Stimulated activated CD4-positive, alpha-beta T cell treated with anti-CD3 and anti-CD28 coated beads, Interleukin-1b, Interleukin-23, amount 100 ng/mL, for 4 hours (primary cell): ENCODE results near the gene SPINK6.

Source experiments
- DNase-seq, 2 donors: peaks; one replicate each; pipeline ENCODE4 v3.0.0-alpha.2; 2020; ENCODE audit warnings: low read depth in 2 of 2

The SPINK6 gene

DNA sequence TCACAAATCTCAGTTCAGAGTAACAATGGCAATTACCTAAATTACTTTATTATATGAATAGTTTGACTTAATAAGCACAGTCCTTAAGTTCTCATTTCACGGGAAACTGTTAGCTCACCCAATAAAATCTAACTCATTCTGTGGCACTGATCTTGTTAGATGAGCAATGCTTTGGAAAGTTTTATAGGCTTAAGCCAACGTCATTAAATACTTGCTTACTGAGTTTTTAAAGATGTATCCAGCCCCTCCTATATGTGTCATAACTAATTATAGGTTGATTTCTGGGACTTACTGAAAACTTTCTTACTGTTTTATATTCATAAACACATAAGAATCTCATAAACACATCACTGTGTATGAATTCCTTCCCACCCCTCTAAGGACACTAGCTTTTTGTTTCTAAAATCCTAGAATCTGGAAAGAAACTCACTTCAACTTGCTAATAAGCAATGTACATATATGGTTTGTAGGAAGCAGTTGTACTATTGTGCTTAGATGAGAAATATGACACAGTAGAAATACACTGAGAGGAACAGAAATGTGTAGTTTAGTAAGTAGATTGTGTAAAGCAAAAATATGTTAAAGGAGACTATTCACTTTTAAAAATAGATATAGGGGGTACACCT is 21.4 kb downstream of the SPINK6 start:
- no peak for DNase-seq

DNA sequence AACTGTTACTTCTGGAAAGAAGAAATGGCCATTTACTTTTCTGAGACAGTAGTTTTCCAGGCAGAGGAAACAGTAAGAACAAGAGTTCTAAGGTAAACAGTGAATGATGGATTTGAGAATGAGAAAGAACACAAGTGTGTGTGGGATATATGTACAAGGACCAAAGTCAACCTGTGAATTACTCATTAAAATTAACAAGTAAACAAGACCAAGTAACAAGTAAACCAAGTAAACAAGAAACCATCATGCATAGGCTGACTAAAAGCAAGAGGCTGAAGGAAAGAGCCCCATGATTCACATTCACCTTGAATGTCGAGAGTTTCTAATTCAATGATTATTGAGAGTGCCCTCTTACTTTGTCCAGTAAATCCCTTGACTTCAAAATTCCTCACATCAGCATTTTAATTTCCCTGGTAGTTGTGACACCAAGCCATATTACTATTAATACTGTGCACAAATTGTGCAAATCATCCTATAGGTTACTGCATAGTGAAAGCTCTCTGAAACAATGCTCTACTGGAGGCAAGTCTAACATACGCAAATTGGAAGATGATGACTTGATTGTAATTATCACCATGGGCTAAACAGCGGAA is 25.6 kb downstream of the SPINK6 start:
- no peak for DNase-seq

GRCh38 chr5:148229840-148230239 is 27.0 kb downstream of the SPINK6 start:
- no peak for DNase-seq

DNA sequence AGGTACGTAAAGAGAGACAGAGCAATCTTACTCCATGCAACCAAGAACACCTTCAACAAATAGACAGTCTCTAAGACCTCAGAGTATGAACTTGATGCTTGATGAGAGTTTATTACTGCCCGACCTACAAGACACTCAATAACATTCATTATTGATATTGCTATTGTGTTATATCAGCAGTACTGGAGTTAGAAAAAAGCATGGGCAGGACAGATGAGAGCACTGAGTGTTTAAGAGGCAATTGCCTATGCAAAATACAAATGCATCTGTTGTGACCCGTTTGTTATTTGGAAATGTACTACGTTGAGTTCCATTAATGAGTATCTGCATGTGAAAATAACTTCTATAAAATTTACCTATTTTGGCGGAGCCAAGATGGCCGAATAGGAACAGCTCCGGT is 27.4 kb downstream of the SPINK6 start:
- DNase-seq: no peak

GRCh38 chr5:148237785-148238417 is 35.1 kb downstream of the SPINK6 start:
- no peak for DNase-seq

DNA sequence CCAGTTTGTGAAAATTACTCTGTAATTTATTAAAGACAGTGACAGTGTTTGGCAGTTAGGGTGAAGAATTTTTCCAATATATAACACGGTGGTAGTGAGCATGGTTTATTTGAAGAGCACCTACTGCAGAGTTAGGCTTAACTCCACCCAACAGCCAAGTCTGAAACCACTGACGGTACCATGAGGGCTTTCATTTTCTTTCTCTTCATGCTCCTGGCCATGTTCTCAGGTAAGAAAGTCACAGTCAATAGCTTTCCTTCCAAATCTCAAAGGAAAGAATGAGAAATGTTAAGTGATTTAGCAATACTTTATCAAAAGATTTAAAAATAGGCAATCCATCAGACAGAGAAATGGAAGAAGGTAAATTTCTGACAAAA is 35.6 kb downstream of the SPINK6 start, which contains the start of gene MARCOL:
Gene MARCOL (plus strand): TSS at position 108 of the 377 bp plus-strand sequence. CDS start 73 bp downstream, at position 181.
- DNase-seq: no peak

- no peak for DNase-seq
These were observed 46.1 kb downstream of the SPINK6 start for GRCh38 chr5:148248894-148249293.

- DNase-seq: no peak
These were observed 52.6 kb downstream of the SPINK6 start for GRCh38 chr5:148255456-148255855.

- DNase-seq: no peak
These were observed 56.4 kb downstream of the SPINK6 start for GRCh38 chr5:148259288-148259687.

DNA sequence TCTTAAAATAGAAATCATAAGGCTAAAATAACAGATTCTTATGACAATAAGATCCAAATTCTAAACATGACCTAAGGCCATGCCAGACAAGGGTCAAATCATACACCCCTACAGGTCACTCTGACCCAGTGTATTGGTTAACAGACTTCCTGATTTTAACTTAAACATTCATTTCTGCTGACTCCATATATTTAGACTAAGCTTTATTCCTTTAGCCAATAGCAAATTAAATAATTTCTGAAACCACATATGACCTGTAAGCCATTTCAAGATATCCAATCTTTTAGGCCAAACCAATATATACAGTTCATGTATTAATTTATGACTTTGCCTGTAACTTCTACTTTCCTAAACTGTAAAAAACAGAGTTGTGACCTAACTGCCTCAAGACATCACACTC is 58.4 kb downstream of the SPINK6 start:
- no peak for DNase-seq
